B cell (primary cell): ENCODE measurements around the gene FLAD1. TPM values are rescaled to one million over a fixed set of nuclear protein-coding genes. Genes with fewer than 3 reads are reported as not detected.

Experiments used
- ATAC-seq: fragments of 200-7000 bp; cut with Tn5 transposase; one replicate; pipeline ENCODE4 v1.10.0; 2021; ENCODE audit warnings: low read depth, mild to moderate bottlenecking, moderate number of reproducible peaks, moderate library complexity
- CTCF ChIA-PET: fragments of 350-600 bp; sonication (Branson Sonifier 250); formaldehyde crosslinking; loops from one replicate; lab custom pipeline; 2021; ENCODE audit warnings: antibody characterized with exemption, inconsistent platforms; lab: Charles Lee
- POLR2A ChIA-PET: fragments of 350-600 bp; sonication (Branson Sonifier 250); formaldehyde crosslinking; loops from one replicate; lab custom pipeline; 2021; ENCODE audit warnings: antibody characterized with exemption; lab: Charles Lee
- DNase-seq: peaks from one replicate; pipeline ENCODE4 v3.0.0; 2013
- H2AFZ ChIP-seq: 2 replicates; pipeline ENCODE4 v1.6.1; 2012; ENCODE audit warnings: mild to moderate bottlenecking, low read depth, low read length; ENCODE audit not compliant: insufficient read depth, poor library complexity, severe bottlenecking
- H3K27ac ChIP-seq, 2 donors: 1 replicate in 1 of 2; 2 replicates in 1 of 2; pipeline ENCODE4 v1.5.1; 2012 to 2013; ENCODE audit warnings: low read length in 2 of 2, mild to moderate bottlenecking in 2 of 2, moderate library complexity in 1 of 2
- H3K27me3 ChIP-seq, 4 experiments: fragments of 200-600 bp in 1 of 4; sonication (generic) in 1 of 4; replicated peaks in 1 of 4; 1 replicate in 2 of 4; 2 replicates in 2 of 4; pipeline versions ENCODE4 v1.6.1 to v1.7.0; 2013 to 2016; ENCODE audit warnings: low read length in 3 of 4, mild to moderate bottlenecking in 2 of 4, mixed read lengths in 1 of 4, moderate library complexity in 1 of 4; ENCODE audit not compliant: insufficient read depth in 4 of 4, control insufficient read depth in 3 of 4; ENCODE audit errors: control extremely low read depth in 1 of 4
- H3K36me3 ChIP-seq, 2 experiments: replicated peaks in 1 of 2; 1 replicate in 1 of 2; 2 replicates in 1 of 2; pipeline versions ENCODE4 v1.6.1 to v1.7.1; 2013; ENCODE audit warnings: low read length in 1 of 2; ENCODE audit not compliant: insufficient read depth in 2 of 2, control insufficient read depth in 1 of 2; ENCODE audit errors: control extremely low read depth in 1 of 2, extremely low read depth in 1 of 2
- H3K4me1 ChIP-seq, 2 donors: fragments of 200-600 bp in 1 of 2; sonication (generic) in 1 of 2; 1 replicate in 1 of 2; 2 replicates in 1 of 2; pipeline versions ENCODE4 v1.5.1 to v1.6.1; 2013 to 2017; ENCODE audit warnings: low read length in 2 of 2; ENCODE audit not compliant: control insufficient read depth in 2 of 2, insufficient read depth in 2 of 2
- H3K4me2 ChIP-seq: replicated peaks from 2 replicates; pipeline ENCODE3; 2012; ENCODE audit warnings: mild to moderate bottlenecking, low read depth, low read length; ENCODE audit not compliant: poor library complexity, severe bottlenecking
- H3K4me3 ChIP-seq, 5 experiments: fragments of 200-600 bp in 1 of 5; sonication (generic) in 1 of 5; 1 replicate in 3 of 5; 2 replicates in 2 of 5; pipeline versions ENCODE4 v1.5.1 to v1.7.0; 2011 to 2016; ENCODE audit warnings: low read length in 4 of 5, mild to moderate bottlenecking in 4 of 5, low read depth in 2 of 5, control low read depth in 1 of 5, moderate library complexity in 1 of 5; ENCODE audit not compliant: insufficient read depth in 1 of 5; ENCODE audit errors: control extremely low read depth in 1 of 5, extremely low read depth in 1 of 5
- H3K79me2 ChIP-seq: fragments of 200-600 bp; sonication (generic); one replicate; pipeline ENCODE4 v1.6.0; 2016; ENCODE audit warnings: low read length; ENCODE audit not compliant: control insufficient read depth, insufficient read depth
- H3K9ac ChIP-seq: fragments of 200-600 bp; sonication (generic); 2 replicates; pipeline ENCODE4 v1.6.1; 2017; ENCODE audit warnings: mild to moderate bottlenecking, low read length, moderate library complexity
- H3K9me3 ChIP-seq, 3 donors: one replicate each; pipeline versions ENCODE4 v1.6.1 to v1.7.1; 2013; ENCODE audit warnings: low read length in 2 of 3; ENCODE audit not compliant: control insufficient read depth in 2 of 3, insufficient read depth in 1 of 3; ENCODE audit errors: control extremely low read depth in 1 of 3
- H4K20me1 ChIP-seq: 2 replicates; pipeline ENCODE4 v1.6.0; 2012; ENCODE audit warnings: mild to moderate bottlenecking, low read length; ENCODE audit not compliant: insufficient read depth, control insufficient read depth, poor library complexity, severe bottlenecking
- H3K27ac Mint-ChIP-seq: one replicate; pipeline ENCODE4 v1.8.0; 2021; ENCODE audit warnings: mixed read lengths
- H3K27me3 Mint-ChIP-seq: one replicate; pipeline ENCODE4 v1.8.0; 2021; ENCODE audit warnings: mixed read lengths
- H3K4me1 Mint-ChIP-seq: one replicate; pipeline ENCODE4 v1.8.0; 2021; ENCODE audit warnings: mixed read lengths
- H3K4me3 Mint-ChIP-seq: one replicate; pipeline ENCODE4 v1.8.0; 2021; ENCODE audit warnings: mixed read lengths
- H3K9me3 Mint-ChIP-seq: one replicate; pipeline ENCODE4 v1.8.0; 2022; ENCODE audit warnings: mixed read lengths; ENCODE audit not compliant: insufficient read depth
- EZH2 ChIP-seq: IDR thresholded peaks from 2 replicates; pipeline ENCODE4 v1.6.1; 2012; ENCODE audit warnings: borderline replicate concordance, low read depth, mild to moderate bottlenecking, moderate library complexity, low read length; ENCODE audit not compliant: insufficient read depth, poor library complexity, severe bottlenecking
- WGBS: methylation state at CpG from one replicate; pipeline ENCODE4 v1.1.5; 2013; ENCODE audit warnings: missing lambda C conversion rate; ENCODE audit not compliant: insufficient coverage; 5-methylcytosine and 5-hydroxymethylcytosine counted together
- intact Hi-C: fragments of 100-400 bp; cut with micrococcal nuclease; formaldehyde crosslinking; loops from one replicate; pipeline ENCODE4 v1.10.0; 2022
- polyA plus RNA-seq: library from polyadenylated mRNA; depleted of rRNA; stranded (reverse); fragments of >200 nt; gene quantifications from 2 replicates; pipeline ENCODE4 v1.2.3, GENCODE V29; 2012
- total RNA-seq, 2 donors: library from RNA; stranded (reverse); fragments of 120-200 nt in 1 of 2; gene quantifications; 1 replicate in 1 of 2; 2 replicates in 1 of 2; pipeline versions ENCODE4 v1.2.3 to v1.2.4, GENCODE V29; 2013 to 2022
- TF ChIP-seq, protein P1 (sequence below): fragments of 200-600 bp; IDR thresholded peaks from one replicate; pipeline ENCODE4 v1.8.0; 2022; ENCODE audit warnings: antibody characterized with exemption, mild to moderate bottlenecking

Gene FLAD1
- total and polyA plus RNA-seq, 2 donors (not counting 1 experiment from before 2014, with no cell fraction given), result 51.4 to 83.0 TPM

DNA sequence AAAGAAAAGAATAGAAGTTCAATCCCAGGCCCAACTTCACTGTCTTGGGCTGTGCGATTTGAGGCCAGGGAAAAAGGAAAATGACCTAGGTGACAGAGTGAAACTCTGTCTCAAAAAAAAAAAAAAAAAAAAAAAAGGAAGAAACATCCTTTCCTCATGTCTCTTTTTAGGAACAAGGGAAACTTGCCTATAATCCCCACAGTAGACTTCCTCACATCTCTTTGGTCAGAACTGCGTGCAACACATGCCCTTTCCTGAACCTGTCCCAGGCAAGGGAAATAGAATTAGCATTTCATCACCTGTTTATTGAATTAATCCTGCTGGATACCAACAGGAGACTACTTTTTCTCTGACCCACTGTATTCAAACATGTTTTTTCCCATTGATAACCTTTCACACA, 52.8 kb downstream of the FLAD1 start:
- H3K4me3 Mint-ChIP-seq, result no peak overlapping the region
- CTCF ChIA-PET, result interaction anchor here (1.6 kb wide), 1 partner anchor 25 kb away, joined by 6 read pairs; no protein-coding TSS in a partner anchor
- no peaks in the 10 kb centered on the region for H3K9me3 ChIP-seq
- TF ChIP-seq, protein P1, sequence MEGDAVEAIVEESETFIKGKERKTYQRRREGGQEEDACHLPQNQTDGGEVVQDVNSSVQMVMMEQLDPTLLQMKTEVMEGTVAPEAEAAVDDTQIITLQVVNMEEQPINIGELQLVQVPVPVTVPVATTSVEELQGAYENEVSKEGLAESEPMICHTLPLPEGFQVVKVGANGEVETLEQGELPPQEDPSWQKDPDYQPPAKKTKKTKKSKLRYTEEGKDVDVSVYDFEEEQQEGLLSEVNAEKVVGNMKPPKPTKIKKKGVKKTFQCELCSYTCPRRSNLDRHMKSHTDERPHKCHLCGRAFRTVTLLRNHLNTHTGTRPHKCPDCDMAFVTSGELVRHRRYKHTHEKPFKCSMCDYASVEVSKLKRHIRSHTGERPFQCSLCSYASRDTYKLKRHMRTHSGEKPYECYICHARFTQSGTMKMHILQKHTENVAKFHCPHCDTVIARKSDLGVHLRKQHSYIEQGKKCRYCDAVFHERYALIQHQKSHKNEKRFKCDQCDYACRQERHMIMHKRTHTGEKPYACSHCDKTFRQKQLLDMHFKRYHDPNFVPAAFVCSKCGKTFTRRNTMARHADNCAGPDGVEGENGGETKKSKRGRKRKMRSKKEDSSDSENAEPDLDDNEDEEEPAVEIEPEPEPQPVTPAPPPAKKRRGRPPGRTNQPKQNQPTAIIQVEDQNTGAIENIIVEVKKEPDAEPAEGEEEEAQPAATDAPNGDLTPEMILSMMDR, result no peak
- no peak for TF ChIP-seq EZH2
- H3K4me3 ChIP-seq, result no peak overlapping the region
- no peaks in the 10 kb centered on the region for H3K36me3 ChIP-seq
- no peak for DNase-seq
- 93% methylated on average over 1 of the region's 2 CpGs for WGBS
- no peaks in the 10 kb centered on the region for H4K20me1 ChIP-seq
- H3K27me3 Mint-ChIP-seq, result peaks cover 20% of the 10 kb centered on the region
- H2AFZ ChIP-seq, result no peak overlapping the region
- peaks cover 0 to 17% (median 0%) of the 10 kb centered on the region in 4 experiments for H3K27me3 ChIP-seq
- no peaks in the 10 kb centered on the region for H3K4me1 ChIP-seq
- POLR2A ChIA-PET, result interaction anchor here (0.7 kb wide), 1 partner anchor 8 kb away, joined by 4 read pairs; no protein-coding TSS in a partner anchor
- no peaks in the 10 kb centered on the region for H3K79me2 ChIP-seq
- no peak overlapping the region for H3K27ac Mint-ChIP-seq
- no peak overlapping the region for H3K4me2 ChIP-seq
- ATAC-seq, result no peak
- no peak overlapping the region for H3K9ac ChIP-seq
- H3K4me1 Mint-ChIP-seq, result no peaks in the 10 kb centered on the region
- no peaks in the 10 kb centered on the region for H3K9me3 Mint-ChIP-seq
- H3K27ac ChIP-seq, result no peak overlapping the region
- intact Hi-C loops, result no loop called here

DNA sequence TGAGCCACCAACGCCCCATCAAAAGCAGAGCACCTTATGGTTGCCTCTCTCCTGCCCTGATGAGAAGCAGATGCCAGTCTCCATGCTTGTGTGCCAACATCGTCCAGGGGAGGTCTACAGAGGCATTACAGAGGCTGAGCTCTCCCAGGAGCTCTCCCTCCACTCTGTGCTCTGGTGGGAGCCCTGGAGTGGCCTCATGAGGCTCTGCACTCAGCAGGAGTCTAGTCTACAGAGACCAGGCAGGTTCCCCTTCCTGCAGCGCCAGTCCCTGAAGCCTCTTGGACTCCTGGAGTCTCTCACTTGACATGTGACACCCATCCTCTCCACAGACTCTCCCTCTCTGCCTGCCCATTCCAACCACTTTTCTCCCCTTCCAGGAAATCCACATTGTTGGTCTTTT, 53.9 kb downstream of the FLAD1 start:
- Mint-ChIP-seq H3K27ac (no peak overlapping the region), H3K9me3 (no peaks in the 10 kb centered on the region), H3K27me3 (peaks cover 21% of the 10 kb centered on the region), H3K4me1 (no peaks in the 10 kb centered on the region), H3K4me3 (no peak overlapping the region)
- Histone ChIP-seq H3K27ac (no peak overlapping the region), H3K4me1 (no peaks in the 10 kb centered on the region), H3K4me2 (no peak overlapping the region), H3K4me3 (no peak overlapping the region), H2AFZ (no peak overlapping the region), H3K9me3 (no peaks in the 10 kb centered on the region), H3K79me2 (no peaks in the 10 kb centered on the region), H3K9ac (no peak overlapping the region), H3K36me3 (no peaks in the 10 kb centered on the region), H3K27me3 (peaks cover 0 to 17% (median 0%) of the 10 kb centered on the region in 4 experiments), H4K20me1 (no peaks in the 10 kb centered on the region)
- ATAC-seq (no peak), DNase-seq (no peak)
- TF ChIP-seq, protein P1, result no peak
- no peak for TF ChIP-seq EZH2
- intact Hi-C loops, result no loop called here
- ChIA-PET POLR2A (no interaction called here), CTCF (interaction anchor here (1.0 kb wide), 1 partner anchor 19 kb away, joined by 3 read pairs; no protein-coding TSS in a partner anchor)
- WGBS, result 93% methylated on average over 3 of the region's 3 CpGs
